GM23338 (cell line): ENCODE measurements around the gene LPCAT3.

Experiments
- CTCF ChIP-seq, 2 experiments: fragments of 200-600 bp in 1 of 2; sonication (generic) in 1 of 2; conservative IDR thresholded peaks; 2 replicates each; pipeline versions ENCODE4 v1.5.1 to v1.6.1; 2016 to 2017; ENCODE audit warnings: antibody characterized with exemption in 2 of 2, low read depth in 2 of 2, mild to moderate bottlenecking in 2 of 2, moderate library complexity in 1 of 2
- POLR2AphosphoS5 ChIP-seq: IDR thresholded peaks from 2 replicates; pipeline ENCODE4 v1.6.1; 2016; ENCODE audit warnings: antibody characterized with exemption, low read depth
- REST ChIP-seq: IDR thresholded peaks from one replicate; pipeline ENCODE4 v1.6.1; 2018; ENCODE audit warnings: antibody characterized with exemption; ENCODE audit not compliant: unreplicated experiment

GRCh38 chr12:6943389-6943721, 74.9 kb downstream of the LPCAT3 start:
- TF ChIP-seq REST (no peak), POLR2AphosphoS5 (no peak), CTCF (conservative IDR thresholded peaks at IDR 0.05; ENCODE audit: low read depth in 2 of 2) (no peak)
